Measurements from ENCODE around the gene UQCR11.

DNA sequence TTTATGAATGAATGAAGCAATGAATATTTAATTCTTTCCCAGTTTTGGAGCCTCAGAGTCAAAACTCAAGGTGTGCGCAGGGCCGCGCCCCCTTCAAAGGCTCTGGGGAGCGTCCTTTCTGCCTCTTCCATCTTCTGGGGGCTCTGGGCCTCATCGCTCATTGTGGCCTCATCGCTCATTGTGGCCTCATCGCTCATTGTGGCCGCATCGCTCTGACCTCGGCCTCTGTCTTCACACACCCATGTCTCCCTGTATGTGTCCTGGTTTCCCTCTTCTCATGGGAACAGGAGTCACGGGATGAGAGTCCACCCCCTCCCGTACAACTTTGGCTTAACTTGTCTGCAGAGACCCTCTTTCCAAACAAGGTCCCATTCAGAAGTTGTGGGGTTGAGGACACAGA is 33.9 kb downstream of the UQCR11 start:
- TF ChIP-seq, protein P1, sequence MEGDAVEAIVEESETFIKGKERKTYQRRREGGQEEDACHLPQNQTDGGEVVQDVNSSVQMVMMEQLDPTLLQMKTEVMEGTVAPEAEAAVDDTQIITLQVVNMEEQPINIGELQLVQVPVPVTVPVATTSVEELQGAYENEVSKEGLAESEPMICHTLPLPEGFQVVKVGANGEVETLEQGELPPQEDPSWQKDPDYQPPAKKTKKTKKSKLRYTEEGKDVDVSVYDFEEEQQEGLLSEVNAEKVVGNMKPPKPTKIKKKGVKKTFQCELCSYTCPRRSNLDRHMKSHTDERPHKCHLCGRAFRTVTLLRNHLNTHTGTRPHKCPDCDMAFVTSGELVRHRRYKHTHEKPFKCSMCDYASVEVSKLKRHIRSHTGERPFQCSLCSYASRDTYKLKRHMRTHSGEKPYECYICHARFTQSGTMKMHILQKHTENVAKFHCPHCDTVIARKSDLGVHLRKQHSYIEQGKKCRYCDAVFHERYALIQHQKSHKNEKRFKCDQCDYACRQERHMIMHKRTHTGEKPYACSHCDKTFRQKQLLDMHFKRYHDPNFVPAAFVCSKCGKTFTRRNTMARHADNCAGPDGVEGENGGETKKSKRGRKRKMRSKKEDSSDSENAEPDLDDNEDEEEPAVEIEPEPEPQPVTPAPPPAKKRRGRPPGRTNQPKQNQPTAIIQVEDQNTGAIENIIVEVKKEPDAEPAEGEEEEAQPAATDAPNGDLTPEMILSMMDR (conservative IDR thresholded peaks at IDR 0.05 in 1 of 2, IDR thresholded peaks at IDR 0.05 in 1 of 2; ENCODE audit: extremely low read depth in 1 of 2, insufficient read depth in 1 of 2, low read depth in 1 of 2, low read length in 2 of 2), result no peak
- no peak for TF ChIP-seq EZH2 (IDR thresholded peaks at IDR 0.05; ENCODE audit: borderline replicate concordance, low read length)

Measured in mammary epithelial cell (primary cell).